Spleen (tissue), 11 donors: ENCODE measurements around the gene CEBPG. TPM values are rescaled to one million over a fixed set of nuclear protein-coding genes. Genes with fewer than 3 reads are reported as not detected.

Source experiments
- DNase-seq: peaks from one replicate; pipeline ENCODE4 v3.0.0-alpha.2; 2020
- H3K27ac ChIP-seq, 8 donors: fragments of 200-600 bp; sonication (generic) in 7 of 8; 1 replicate in 4 of 8; 2 replicates in 4 of 8; pipeline versions ENCODE4 v1.5.0 to v1.8.0; 2016 to 2021; ENCODE audit warnings: inconsistent platforms in 4 of 8, mild to moderate bottlenecking in 4 of 8, moderate library complexity in 1 of 8
- H3K27me3 ChIP-seq, 7 donors: fragments of 200-600 bp; sonication (generic) in 6 of 7; replicated peaks in 1 of 7; 1 replicate in 4 of 7; 2 replicates in 3 of 7; pipeline versions ENCODE4 v1.5.0 to v1.8.0; 2016 to 2021; ENCODE audit warnings: inconsistent platforms in 3 of 7, mild to moderate bottlenecking in 1 of 7
- H3K36me3 ChIP-seq, 6 donors: fragments of 200-600 bp; sonication (generic) in 5 of 6; 1 replicate in 4 of 6; 2 replicates in 2 of 6; pipeline versions ENCODE4 v1.5.0 to v1.8.0; 2016 to 2021; ENCODE audit warnings: inconsistent platforms in 2 of 6
- H3K4me1 ChIP-seq, 6 donors: fragments of 200-600 bp; sonication (generic) in 5 of 6; 1 replicate in 3 of 6; 2 replicates in 3 of 6; pipeline versions ENCODE4 v1.5.0 to v1.8.0; 2016 to 2021; ENCODE audit warnings: inconsistent platforms in 3 of 6
- H3K4me3 ChIP-seq, 8 donors: fragments of 200-600 bp; sonication (generic) in 7 of 8; 1 replicate in 4 of 8; 2 replicates in 4 of 8; pipeline versions ENCODE4 v1.5.0 to v1.8.0; 2016 to 2021; ENCODE audit warnings: inconsistent platforms in 4 of 8, mild to moderate bottlenecking in 4 of 8, moderate library complexity in 2 of 8
- H3K9me3 ChIP-seq, 8 donors: fragments of 200-600 bp; sonication (generic) in 7 of 8; 1 replicate in 4 of 8; 2 replicates in 4 of 8; pipeline versions ENCODE4 v1.5.0 to v1.8.0; 2016 to 2021; ENCODE audit warnings: inconsistent platforms in 4 of 8
- CTCF ChIP-seq, 11 experiments: fragments of 200-600 bp in 7 of 11; fragments of 450-650 bp in 4 of 11; sonication (generic) in 4 of 11; IDR thresholded peaks in 8 of 11; conservative IDR thresholded peaks in 3 of 11; 1 replicate in 7 of 11; 2 replicates in 4 of 11; pipeline versions ENCODE4 v1.4.0 to v1.8.0; 2016 to 2021; ENCODE audit warnings: antibody characterized with exemption in 11 of 11, inconsistent platforms in 4 of 11, mild to moderate bottlenecking in 1 of 11
- POLR2A ChIP-seq, 3 donors: fragments of 450-650 bp; IDR thresholded peaks; one replicate each; pipeline ENCODE4 v1.5.1; 2017; ENCODE audit warnings: antibody characterized with exemption in 3 of 3, mild to moderate bottlenecking in 1 of 3
- POLR2AphosphoS5 ChIP-seq, 3 donors: sonication (generic); formaldehyde crosslinking; IDR thresholded peaks; one replicate each; pipeline ENCODE4 v1.5.1; 2017; ENCODE audit warnings: antibody characterized with exemption in 3 of 3
- WGBS, 5 donors: extraction: QIAGEN DNeasy Blood & Tissue Kit in 3 of 5; methylation state at CpG; one replicate each; pipeline versions ENCODE4 v1.1.5 to v1.1.7; 2013 to 2018; 5-methylcytosine and 5-hydroxymethylcytosine counted together
- intact Hi-C: fragments of 100-400 bp; cut with DNase I; formaldehyde crosslinking; loops from one replicate; pipeline ENCODE4 v1.15.0; 2023; ENCODE audit warnings: low total_unique reads
- polyA plus RNA-seq, 3 donors: library from polyadenylated mRNA; stranded (reverse); fragments of 200-250 nt; gene quantifications; one replicate each; pipeline ENCODE4 v1.2.1, GENCODE V29; 2013
- total RNA-seq, 7 donors: library from RNA; depleted of rRNA in 3 of 7; stranded (reverse); fragments of >200 nt in 3 of 7; fragmentation: NEBNext Ultra II Directional in 4 of 7; extraction: Animal tissue kit (Norgen Biotek cat#: 25700) in 4 of 7; gene quantifications; one replicate each; pipeline versions ENCODE4 v1.1.0 to v1.2.1, GENCODE V29; 2016 to 2021
- donor health status: healthy with polysubstance abuse.
- donor health status: DM: no; HTN: no; CAD: no; lungs with moderate emphysema.
- donor health status: DM: no; HTN: no; CAD: no.
- donor health status: Bipolar disorder and iron deficiency.
- donor health status: healthy.
- donor health status: DM: no; HTN: no; CAD: no.
- donor health status: DM: yes; HTN: yes; CAD: no.

CEBPG gene
- total and polyA plus RNA-seq, 10 donors, result 9.3 to 21.1 (median 16.0) TPM

GRCh38 chr19:33400856-33401682 lies 27.6 kb downstream of the CEBPG start:
- Histone ChIP-seq H3K4me1 (peaks cover 0 to 26% (median 15%) of the 10 kb centered on the region in 6 donors), H3K27ac (no peak overlapping the region), H3K27me3 (no peaks in the 10 kb centered on the region), H3K9me3 (no peaks in the 10 kb centered on the region), H3K4me3 (no peak overlapping the region), H3K36me3 (peaks cover 0 to 35% (median 3%) of the 10 kb centered on the region in 6 donors)
- whole genome bisulfite sequencing, 5 donors, result 75 to 82% (median 79%) methylated on average over 5 to 24 of the region's 24 CpGs
- intact Hi-C loops, result no loop called here
- DNase-seq, result peak; percentile 74
- no peak for TF ChIP-seq CTCF (IDR thresholded peaks at IDR 0.05 in 8 of 11, conservative IDR thresholded peaks at IDR 0.05 in 3 of 11)
- no peak for TF ChIP-seq POLR2A (IDR thresholded peaks at IDR 0.05)
- TF ChIP-seq POLR2AphosphoS5 (IDR thresholded peaks at IDR 0.05), result no peak

GRCh38 chr19:33401683-33402420 lies 28.3 kb downstream of the CEBPG start:
- peaks cover 0 to 38% (median 3%) of the 10 kb centered on the region in 6 donors for H3K36me3 ChIP-seq
- H3K27ac ChIP-seq, result no peak overlapping the region
- DNase-seq, result peak; percentile 64
- no peak for TF ChIP-seq CTCF (IDR thresholded peaks at IDR 0.05 in 8 of 11, conservative IDR thresholded peaks at IDR 0.05 in 3 of 11)
- no peak for TF ChIP-seq POLR2AphosphoS5 (IDR thresholded peaks at IDR 0.05)
- TF ChIP-seq POLR2A (IDR thresholded peaks at IDR 0.05), result no peak
- H3K9me3 ChIP-seq, result no peaks in the 10 kb centered on the region
- intact Hi-C loops, result no loop called here
- 92 to 95% (median 94%) methylated on average over 25 to 30 of the region's 30 CpGs for WGBS, 5 donors
- no peak overlapping the region for H3K4me3 ChIP-seq
- H3K4me1 ChIP-seq, result peaks cover 0 to 18% (median 7%) of the 10 kb centered on the region in 6 donors
- no peaks in the 10 kb centered on the region for H3K27me3 ChIP-seq

GRCh38 chr19:33402421-33403220 lies 29.1 kb downstream of the CEBPG start:
- Histone ChIP-seq H3K4me3 (no peak overlapping the region), H3K27me3 (no peaks in the 10 kb centered on the region), H3K4me1 (peaks cover 0 to 11% (median under 1%) of the 10 kb centered on the region in 6 donors), H3K9me3 (no peaks in the 10 kb centered on the region), H3K27ac (no peak overlapping the region), H3K36me3 (peaks cover 0 to 38% (median 3%) of the 10 kb centered on the region in 6 donors)
- DNase-seq, result peak; percentile 62
- TF ChIP-seq POLR2A (IDR thresholded peaks at IDR 0.05) (no peak), CTCF (IDR thresholded peaks at IDR 0.05 in 8 of 11, conservative IDR thresholded peaks at IDR 0.05 in 3 of 11) (peak in 1 of 11 experiments; percentile 11)
- intact Hi-C loops, result no loop called here
- WGBS, 5 donors, result 81 to 91% (median 85%) methylated on average over 10 to 18 of the region's 18 CpGs
